Central memory CD4-positive, alpha-beta T cell (primary cell): Measurements from ENCODE around the gene ENOX1.
"Not testable (repeated sequence)": the region's sequence is repeated elsewhere in the genome, so short reads cannot be mapped to it uniquely, and the experiment has no call there.

Source experiments
- DNase-seq: peaks from one replicate; pipeline ENCODE4 v3.0.0; 2022

The ENOX1 gene

GRCh38 chr13:43374621-43375020 lies 412.2 kb downstream of the ENOX1 start:
- DNase-seq: no peak

GRCh38 chr13:43373400-43373799 lies 413.4 kb downstream of the ENOX1 start:
- no peak for DNase-seq

GRCh38 chr13:43370842-43371241 lies 415.9 kb downstream of the ENOX1 start:
- DNase-seq: no peak

- DNase-seq: no peak
Measured at GRCh38 chr13:43369319-43369718, 417.5 kb downstream of the ENOX1 start.

- DNase-seq: no peak
Measured at GRCh38 chr13:43368003-43368402, 418.8 kb downstream of the ENOX1 start.

GRCh38 chr13:43365039-43365344 lies 421.8 kb downstream of the ENOX1 start:
- DNase-seq: no peak

- DNase-seq: no peak
Measured at GRCh38 chr13:43364210-43365038, 422.3 kb downstream of the ENOX1 start.

GRCh38 chr13:43363156-43363953 lies 423.4 kb downstream of the ENOX1 start:
- no peak for DNase-seq

GRCh38 chr13:43362556-43362955 lies 424.2 kb downstream of the ENOX1 start:
- no peak for DNase-seq

GRCh38 chr13:43360892-43361610 lies 425.7 kb downstream of the ENOX1 start:
- no peak for DNase-seq

- DNase-seq: no peak
Measured at GRCh38 chr13:43360171-43360570, 426.6 kb downstream of the ENOX1 start.

GRCh38 chr13:43359536-43359935 lies 427.2 kb downstream of the ENOX1 start:
- no peak for DNase-seq

- DNase-seq: no peak
Measured at GRCh38 chr13:43357564-43357963, 429.2 kb downstream of the ENOX1 start.

- DNase-seq: no peak
Measured at GRCh38 chr13:43356567-43356966, 430.2 kb downstream of the ENOX1 start.

- no peak for DNase-seq
Measured at GRCh38 chr13:43355774-43356173, 431.0 kb downstream of the ENOX1 start.

- DNase-seq: no peak
Measured at GRCh38 chr13:43354153-43354945, 432.4 kb downstream of the ENOX1 start.

GRCh38 chr13:43353631-43354030 lies 433.1 kb downstream of the ENOX1 start:
- DNase-seq: no peak

- not testable (repeated sequence) for DNase-seq
Measured at GRCh38 chr13:43351612-43352011, 435.2 kb downstream of the ENOX1 start.

- DNase-seq: no peak
Measured at GRCh38 chr13:43348397-43348796, 438.4 kb downstream of the ENOX1 start.

GRCh38 chr13:43347877-43348276 lies 438.9 kb downstream of the ENOX1 start:
- DNase-seq: no peak

- no peak for DNase-seq
Measured at GRCh38 chr13:43346427-43346826, 440.3 kb downstream of the ENOX1 start.

GRCh38 chr13:43343645-43344044 lies 443.1 kb downstream of the ENOX1 start:
- DNase-seq: no peak
